ENCODE measurements around the gene RBM12.
"Not testable (repeated sequence)": the region's sequence is repeated elsewhere in the genome, so short reads cannot be mapped to it uniquely, and the experiment has no call there.

Gene RBM12, protein sequence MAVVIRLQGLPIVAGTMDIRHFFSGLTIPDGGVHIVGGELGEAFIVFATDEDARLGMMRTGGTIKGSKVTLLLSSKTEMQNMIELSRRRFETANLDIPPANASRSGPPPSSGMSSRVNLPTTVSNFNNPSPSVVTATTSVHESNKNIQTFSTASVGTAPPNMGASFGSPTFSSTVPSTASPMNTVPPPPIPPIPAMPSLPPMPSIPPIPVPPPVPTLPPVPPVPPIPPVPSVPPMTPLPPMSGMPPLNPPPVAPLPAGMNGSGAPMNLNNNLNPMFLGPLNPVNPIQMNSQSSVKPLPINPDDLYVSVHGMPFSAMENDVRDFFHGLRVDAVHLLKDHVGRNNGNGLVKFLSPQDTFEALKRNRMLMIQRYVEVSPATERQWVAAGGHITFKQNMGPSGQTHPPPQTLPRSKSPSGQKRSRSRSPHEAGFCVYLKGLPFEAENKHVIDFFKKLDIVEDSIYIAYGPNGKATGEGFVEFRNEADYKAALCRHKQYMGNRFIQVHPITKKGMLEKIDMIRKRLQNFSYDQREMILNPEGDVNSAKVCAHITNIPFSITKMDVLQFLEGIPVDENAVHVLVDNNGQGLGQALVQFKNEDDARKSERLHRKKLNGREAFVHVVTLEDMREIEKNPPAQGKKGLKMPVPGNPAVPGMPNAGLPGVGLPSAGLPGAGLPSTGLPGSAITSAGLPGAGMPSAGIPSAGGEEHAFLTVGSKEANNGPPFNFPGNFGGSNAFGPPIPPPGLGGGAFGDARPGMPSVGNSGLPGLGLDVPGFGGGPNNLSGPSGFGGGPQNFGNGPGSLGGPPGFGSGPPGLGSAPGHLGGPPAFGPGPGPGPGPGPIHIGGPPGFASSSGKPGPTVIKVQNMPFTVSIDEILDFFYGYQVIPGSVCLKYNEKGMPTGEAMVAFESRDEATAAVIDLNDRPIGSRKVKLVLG

GRCh38 chr20:35664466-35665206 is at the start of gene RBM12, which contains the start of gene CPNE1:
Gene RBM12 (minus strand): TSS chr20:35664900. CDS start chr20:35655322, 9,578 bp downstream.
Gene CPNE1 (minus strand): TSS chr20:35664900. CDS start chr20:35632923, 31,977 bp downstream.
- peak; percentile 91 for DNase-seq (ENCODE audit: low read depth)

- DNase-seq (ENCODE audit: low read depth) = no peak
These were observed 49.4 kb upstream of the RBM12 start for GRCh38 chr20:35714127-35714526.

DNA sequence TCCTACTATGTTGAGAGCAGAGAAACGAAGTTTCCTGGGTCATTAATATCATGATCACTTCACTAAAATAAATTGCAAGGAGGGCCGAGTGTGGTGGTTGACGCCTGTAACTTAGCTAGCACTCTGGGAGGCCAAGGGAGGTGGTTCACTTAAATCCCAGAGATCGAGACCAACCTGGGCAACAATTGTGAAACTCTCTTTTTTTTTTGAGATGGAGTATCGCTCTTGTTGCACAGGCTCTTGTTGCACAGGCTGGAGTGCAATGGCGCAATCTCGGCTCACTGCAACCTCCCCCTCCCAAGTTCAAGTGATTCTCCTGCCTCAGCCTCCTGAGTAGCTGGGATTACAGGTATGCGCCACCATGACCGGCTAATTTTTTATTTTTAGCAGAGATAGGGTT is 48.4 kb upstream of the RBM12 start:
- DNase-seq (ENCODE audit: low read depth) = not testable (repeated sequence)

DNA sequence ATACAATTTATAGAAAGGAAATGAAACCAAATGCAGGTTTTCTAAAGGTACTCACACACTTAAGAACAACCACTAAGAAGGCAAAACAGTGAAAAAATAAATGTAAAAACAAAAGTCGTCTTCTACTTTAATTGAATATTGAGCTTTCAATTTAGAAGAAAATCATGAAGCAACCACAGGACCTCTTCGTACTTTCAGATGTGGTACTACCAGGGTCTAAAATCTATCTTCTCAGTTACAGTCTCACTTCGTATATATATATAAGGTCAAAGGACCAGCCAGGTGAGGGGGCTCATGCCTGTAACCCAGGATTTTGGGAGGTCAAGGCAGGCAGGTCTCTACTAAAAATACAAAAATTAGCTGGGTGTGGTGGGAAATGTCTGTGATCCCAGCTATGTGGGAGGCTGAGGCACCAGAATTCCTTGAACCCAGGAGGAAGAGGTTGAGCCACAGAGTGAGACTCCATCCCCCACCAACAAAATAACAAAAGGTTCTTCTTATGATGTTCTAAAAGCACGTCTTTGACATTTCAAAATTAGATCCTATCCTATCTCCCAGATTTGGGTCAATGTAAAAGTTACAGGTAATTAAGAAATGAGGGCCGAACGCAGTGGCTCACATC is 47.0 kb upstream of the RBM12 start:
- no peak for DNase-seq (ENCODE audit: low read depth)

DNA sequence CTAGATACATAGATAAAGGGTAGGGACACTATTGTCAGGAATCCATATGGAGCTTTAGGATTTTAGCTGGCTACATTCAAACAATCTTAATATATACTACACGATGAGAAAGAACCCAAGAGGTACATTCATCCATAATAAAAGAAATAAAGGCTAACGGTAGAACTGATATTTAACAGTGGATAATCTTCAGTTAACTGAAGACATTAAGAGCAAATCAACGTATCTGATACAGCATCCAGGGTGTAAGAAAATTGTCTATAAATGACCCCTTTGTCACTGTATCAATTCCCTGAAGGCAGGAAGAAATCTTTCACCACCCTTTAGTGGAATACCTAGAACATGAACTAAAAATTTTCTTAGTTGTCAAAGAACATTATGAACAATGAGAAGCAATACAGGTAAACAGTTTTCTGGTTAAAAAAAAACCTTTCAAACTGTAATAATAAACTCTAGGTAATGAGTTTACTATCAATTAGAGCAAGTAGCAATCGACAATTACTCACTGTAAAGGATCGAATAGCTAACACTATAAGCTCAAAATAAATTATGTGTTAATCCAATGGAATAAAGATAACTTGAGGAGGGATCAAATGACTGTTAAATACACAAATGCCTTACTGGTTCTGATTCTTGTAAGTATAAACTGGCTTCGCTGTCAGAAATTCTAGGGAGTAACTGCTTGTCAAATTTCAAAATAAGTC is 46.3 kb upstream of the RBM12 start:
- DNase-seq (ENCODE audit: low read depth) = no peak

DNA sequence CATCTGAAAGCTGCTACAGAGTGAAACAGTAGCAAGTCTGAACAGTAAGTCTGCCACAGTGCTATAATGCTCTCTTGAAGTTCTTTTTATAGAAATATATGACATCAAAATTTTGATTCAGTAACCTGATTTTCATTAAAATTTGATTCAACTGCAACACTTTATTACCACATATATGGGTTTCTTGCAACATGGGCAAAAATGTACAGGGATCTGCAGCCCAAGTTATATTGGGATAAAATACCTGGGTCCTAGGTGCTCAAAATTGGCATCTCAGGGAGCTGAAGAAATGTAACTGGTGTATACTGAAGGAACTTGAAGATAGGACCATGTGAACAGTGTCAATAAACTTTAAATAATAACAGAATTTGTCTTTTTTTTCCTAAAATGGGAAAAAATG is 45.3 kb upstream of the RBM12 start:
- DNase-seq (ENCODE audit: low read depth) = no peak

GRCh38 chr20:35709259-35709658 is 44.6 kb upstream of the RBM12 start:
- DNase-seq (ENCODE audit: low read depth) = no peak

DNA sequence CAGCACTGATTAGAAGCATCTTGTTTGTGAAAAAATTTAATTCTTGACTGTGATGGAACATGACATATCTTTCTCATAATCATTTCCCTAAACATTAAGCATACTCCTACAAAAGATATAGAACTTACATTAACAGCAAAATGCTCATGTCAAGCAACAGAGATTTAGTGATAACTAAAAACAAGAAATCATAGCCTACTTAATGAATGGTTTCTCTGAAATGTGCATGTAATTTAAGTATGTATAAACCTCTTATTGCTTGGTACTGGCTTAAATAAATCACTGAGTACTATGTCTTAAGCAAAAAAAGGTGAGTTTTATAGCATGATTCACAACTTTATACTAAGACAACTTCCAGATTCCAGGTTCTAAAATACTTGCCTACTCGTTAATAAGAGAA is 43.8 kb upstream of the RBM12 start:
- no peak for DNase-seq (ENCODE audit: low read depth)

GRCh38 chr20:35706591-35707529 is 42.2 kb upstream of the RBM12 start:
- DNase-seq (ENCODE audit: low read depth) = not testable (repeated sequence)

GRCh38 chr20:35705894-35706293 is 41.2 kb upstream of the RBM12 start:
- not testable (repeated sequence) for DNase-seq (ENCODE audit: low read depth)

GRCh38 chr20:35704514-35705261 is 40.0 kb upstream of the RBM12 start:
- no peak for DNase-seq (ENCODE audit: low read depth)

GRCh38 chr20:35702824-35703695 is 38.4 kb upstream of the RBM12 start:
- no peak for DNase-seq (ENCODE audit: low read depth)

DNA sequence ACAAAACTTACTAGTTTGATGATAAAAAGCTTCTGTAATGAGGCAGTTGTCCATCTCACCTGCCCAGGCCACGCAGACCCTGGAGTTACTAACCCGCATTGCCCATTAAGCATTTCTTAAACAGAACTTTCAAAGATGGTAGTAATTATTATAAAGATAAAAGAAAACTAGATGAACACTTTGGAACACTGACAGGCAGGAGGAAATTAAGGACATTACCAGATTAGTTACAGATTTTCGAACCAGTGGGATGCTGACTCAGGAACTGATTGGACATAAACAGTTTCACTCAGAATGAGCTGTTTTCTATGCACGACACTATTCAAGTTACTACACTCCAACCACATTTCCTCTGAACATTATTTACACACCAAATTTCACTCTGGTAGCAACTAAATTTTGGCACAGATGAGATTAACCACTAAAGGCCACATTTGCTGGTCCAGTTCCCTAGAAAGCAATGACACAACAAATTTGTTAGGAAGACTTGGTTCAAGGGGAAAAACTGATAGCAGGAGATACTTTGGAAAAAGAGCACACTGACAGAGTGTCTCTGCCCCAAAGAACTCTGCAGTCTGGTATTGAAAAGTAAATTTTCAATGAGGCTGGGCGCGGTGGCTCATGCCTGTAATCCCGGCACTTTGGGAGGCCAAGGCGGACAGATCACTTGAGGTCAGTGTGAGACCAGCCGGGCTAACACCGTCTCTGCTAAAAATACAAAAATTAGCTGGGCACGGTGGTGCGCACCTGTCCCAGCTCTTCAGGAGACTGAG is 37.5 kb upstream of the RBM12 start:
- peak; percentile 24 for DNase-seq (ENCODE audit: low read depth)

- DNase-seq (ENCODE audit: low read depth) = no peak
These were observed 36.0 kb upstream of the RBM12 start for GRCh38 chr20:35700625-35701148.

DNA sequence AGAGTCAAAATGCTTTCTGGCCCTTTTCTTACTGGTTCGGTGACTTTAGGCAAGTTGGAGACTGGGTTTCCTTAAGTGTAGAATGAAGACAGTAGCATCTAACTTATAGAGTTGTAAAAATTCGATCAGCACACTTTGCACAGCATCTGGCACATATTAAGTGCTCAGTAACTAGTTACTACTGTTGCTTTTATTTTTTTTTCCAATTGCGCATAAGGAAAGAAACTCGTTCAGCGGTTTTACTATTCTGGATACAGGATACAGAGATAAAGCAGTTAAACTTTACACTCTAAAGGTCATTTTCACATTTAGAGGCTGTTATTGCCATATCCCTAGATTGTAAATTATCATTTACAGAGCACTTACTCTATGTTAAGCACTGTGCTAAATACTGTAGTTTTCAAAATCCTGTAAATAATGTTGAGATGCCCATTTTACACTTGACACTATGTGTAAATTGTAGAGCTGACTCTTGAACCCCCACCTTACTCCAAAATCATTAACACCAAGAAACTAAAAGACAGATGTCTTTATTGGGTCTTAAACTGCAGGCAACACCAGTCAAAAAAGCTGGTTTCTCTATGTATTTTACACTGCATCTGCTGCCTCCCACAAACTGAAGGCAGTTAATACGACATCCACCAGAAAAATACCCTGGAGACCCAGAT is 35.4 kb upstream of the RBM12 start:
- DNase-seq (ENCODE audit: low read depth) = no peak
